ENCODE data around the gene PATL1.

DNA sequence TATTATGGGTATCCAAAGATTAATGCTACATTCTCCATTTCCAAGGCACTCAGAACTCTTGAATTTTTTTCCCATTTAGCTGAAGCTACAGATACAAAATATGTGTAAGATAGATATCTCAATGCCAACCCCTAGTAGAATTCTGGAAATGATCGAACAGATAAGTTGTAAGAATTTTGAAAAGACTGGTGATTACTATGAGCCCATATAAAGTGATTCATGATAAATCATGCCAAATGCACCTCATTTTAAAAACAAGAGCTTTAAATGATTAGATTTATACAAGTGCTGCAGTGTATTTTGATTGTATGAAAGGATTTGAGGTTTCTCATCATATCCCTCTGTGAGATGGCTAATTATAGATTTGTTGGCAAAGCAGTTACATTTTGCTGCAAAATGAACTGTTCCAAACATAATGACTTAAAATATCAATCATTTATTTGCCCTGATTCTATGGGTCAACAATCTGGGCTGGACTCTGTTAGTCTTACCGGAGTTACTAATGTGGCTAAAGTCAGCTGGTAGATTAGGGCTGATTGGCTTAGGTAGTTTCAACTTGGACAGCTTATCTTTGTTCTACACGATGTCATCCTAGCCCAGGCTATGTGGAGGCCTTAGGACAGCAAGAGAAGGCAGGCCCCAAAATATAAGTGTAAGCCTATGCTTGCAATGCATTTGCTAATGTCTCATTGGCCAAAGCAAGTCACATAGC lies 41.5 kb upstream of the PATL1 start:
- TF ChIP-seq, protein P1, sequence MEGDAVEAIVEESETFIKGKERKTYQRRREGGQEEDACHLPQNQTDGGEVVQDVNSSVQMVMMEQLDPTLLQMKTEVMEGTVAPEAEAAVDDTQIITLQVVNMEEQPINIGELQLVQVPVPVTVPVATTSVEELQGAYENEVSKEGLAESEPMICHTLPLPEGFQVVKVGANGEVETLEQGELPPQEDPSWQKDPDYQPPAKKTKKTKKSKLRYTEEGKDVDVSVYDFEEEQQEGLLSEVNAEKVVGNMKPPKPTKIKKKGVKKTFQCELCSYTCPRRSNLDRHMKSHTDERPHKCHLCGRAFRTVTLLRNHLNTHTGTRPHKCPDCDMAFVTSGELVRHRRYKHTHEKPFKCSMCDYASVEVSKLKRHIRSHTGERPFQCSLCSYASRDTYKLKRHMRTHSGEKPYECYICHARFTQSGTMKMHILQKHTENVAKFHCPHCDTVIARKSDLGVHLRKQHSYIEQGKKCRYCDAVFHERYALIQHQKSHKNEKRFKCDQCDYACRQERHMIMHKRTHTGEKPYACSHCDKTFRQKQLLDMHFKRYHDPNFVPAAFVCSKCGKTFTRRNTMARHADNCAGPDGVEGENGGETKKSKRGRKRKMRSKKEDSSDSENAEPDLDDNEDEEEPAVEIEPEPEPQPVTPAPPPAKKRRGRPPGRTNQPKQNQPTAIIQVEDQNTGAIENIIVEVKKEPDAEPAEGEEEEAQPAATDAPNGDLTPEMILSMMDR (conservative IDR thresholded peaks at IDR 0.05; ENCODE audit: low read depth in 2 of 2) = no peak
- no peak for TF ChIP-seq EZH2phosphoT487 (IDR thresholded peaks at IDR 0.05; ENCODE audit: unreplicated experiment)
- no peak for TF ChIP-seq EZH2 (IDR thresholded peaks at IDR 0.05; ENCODE audit: low read depth, unreplicated experiment)
- TF ChIP-seq POLR2AphosphoS5 (IDR thresholded peaks at IDR 0.05; ENCODE audit: low read depth) = no peak
- TF ChIP-seq, protein P2, sequence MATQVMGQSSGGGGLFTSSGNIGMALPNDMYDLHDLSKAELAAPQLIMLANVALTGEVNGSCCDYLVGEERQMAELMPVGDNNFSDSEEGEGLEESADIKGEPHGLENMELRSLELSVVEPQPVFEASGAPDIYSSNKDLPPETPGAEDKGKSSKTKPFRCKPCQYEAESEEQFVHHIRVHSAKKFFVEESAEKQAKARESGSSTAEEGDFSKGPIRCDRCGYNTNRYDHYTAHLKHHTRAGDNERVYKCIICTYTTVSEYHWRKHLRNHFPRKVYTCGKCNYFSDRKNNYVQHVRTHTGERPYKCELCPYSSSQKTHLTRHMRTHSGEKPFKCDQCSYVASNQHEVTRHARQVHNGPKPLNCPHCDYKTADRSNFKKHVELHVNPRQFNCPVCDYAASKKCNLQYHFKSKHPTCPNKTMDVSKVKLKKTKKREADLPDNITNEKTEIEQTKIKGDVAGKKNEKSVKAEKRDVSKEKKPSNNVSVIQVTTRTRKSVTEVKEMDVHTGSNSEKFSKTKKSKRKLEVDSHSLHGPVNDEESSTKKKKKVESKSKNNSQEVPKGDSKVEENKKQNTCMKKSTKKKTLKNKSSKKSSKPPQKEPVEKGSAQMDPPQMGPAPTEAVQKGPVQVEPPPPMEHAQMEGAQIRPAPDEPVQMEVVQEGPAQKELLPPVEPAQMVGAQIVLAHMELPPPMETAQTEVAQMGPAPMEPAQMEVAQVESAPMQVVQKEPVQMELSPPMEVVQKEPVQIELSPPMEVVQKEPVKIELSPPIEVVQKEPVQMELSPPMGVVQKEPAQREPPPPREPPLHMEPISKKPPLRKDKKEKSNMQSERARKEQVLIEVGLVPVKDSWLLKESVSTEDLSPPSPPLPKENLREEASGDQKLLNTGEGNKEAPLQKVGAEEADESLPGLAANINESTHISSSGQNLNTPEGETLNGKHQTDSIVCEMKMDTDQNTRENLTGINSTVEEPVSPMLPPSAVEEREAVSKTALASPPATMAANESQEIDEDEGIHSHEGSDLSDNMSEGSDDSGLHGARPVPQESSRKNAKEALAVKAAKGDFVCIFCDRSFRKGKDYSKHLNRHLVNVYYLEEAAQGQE (IDR thresholded peaks at IDR 0.05; ENCODE audit: unreplicated experiment) = no peak
- no peak for TF ChIP-seq ZNF114 (CRISPR knock-in tag; IDR thresholded peaks at IDR 0.05)
- TF ChIP-seq CREB1 (CRISPR knock-in tag; IDR thresholded peaks at IDR 0.05; ENCODE audit: low read depth) = no peak
